HepG2 (cell line): ENCODE results near the gene ARPC5. TPM values are rescaled to one million over a fixed set of nuclear protein-coding genes. Genes with fewer than 3 reads are reported as not detected.

Source experiments
- AGO2 ChIP-seq: fragments of 200-400 bp; formaldehyde crosslinking; optimal IDR thresholded peaks from 2 replicates; pipeline ENCODE3; 2017; ENCODE audit warnings: mild to moderate bottlenecking, low read depth, low read length, moderate library complexity
- ATF5 ChIP-seq: sonication (generic); formaldehyde crosslinking; IDR thresholded peaks from 2 replicates; pipeline ENCODE4 v1.4.0; 2020; ENCODE audit warnings: mild to moderate bottlenecking, low read depth, missing genetic modification reagents
- DMAP1 ChIP-seq: IDR thresholded peaks from 2 replicates; pipeline ENCODE4 v1.6.1; 2016
- FOXA3 ChIP-seq: IDR thresholded peaks from 2 replicates; pipeline ENCODE4 v1.6.1; 2016; ENCODE audit warnings: missing genetic modification reagents, missing compliant biosample characterization
- GTF3A ChIP-seq: sonication (generic); formaldehyde crosslinking; conservative IDR thresholded peaks from 2 replicates; pipeline ENCODE4 v1.4.0; 2020; ENCODE audit warnings: mild to moderate bottlenecking, missing genetic modification reagents
- HMG20B ChIP-seq: conservative IDR thresholded peaks from 2 replicates; pipeline ENCODE4 v1.6.1; 2016; ENCODE audit warnings: missing genetic modification reagents, missing compliant biosample characterization
- HNRNPLL ChIP-seq: fragments of 200-400 bp; formaldehyde crosslinking; IDR thresholded peaks from 2 replicates; pipeline ENCODE4 v1.6.1; 2017; ENCODE audit warnings: mild to moderate bottlenecking, low read depth, low read length; ENCODE audit not compliant: poor library complexity, severe bottlenecking
- KLF16 ChIP-seq, 2 experiments: sonication (generic) in 1 of 2; formaldehyde crosslinking in 1 of 2; IDR thresholded peaks; 2 replicates each; pipeline versions ENCODE4 v1.6.1 to v1.8.0; 2016 to 2023; ENCODE audit warnings: missing genetic modification reagents in 2 of 2, missing compliant biosample characterization in 1 of 2
- MEF2D ChIP-seq: sonication (generic); formaldehyde crosslinking; IDR thresholded peaks from 2 replicates; pipeline ENCODE4 v1.5.1; 2020; ENCODE audit warnings: mild to moderate bottlenecking, missing genetic modification reagents
- NFKB2 ChIP-seq: sonication (generic); formaldehyde crosslinking; IDR thresholded peaks from 2 replicates; pipeline ENCODE4 v1.4.0; 2020; ENCODE audit warnings: missing genetic modification reagents, borderline replicate concordance
- PHF8 ChIP-seq: sonication (generic); formaldehyde crosslinking; IDR thresholded peaks from 2 replicates; pipeline ENCODE4 v1.5.0; 2020; ENCODE audit warnings: missing genetic modification reagents
- PRMT3 ChIP-seq: sonication (generic); formaldehyde crosslinking; IDR thresholded peaks from 2 replicates; pipeline ENCODE4 v1.8.1; 2022; ENCODE audit warnings: low read depth, mild to moderate bottlenecking, moderate library complexity, missing genetic modification reagents, borderline replicate concordance
- RCOR2 ChIP-seq: IDR thresholded peaks from 2 replicates; pipeline ENCODE4 v1.6.1; 2016; ENCODE audit warnings: missing biosample characterization, missing genetic modification reagents
- REST ChIP-seq, 2 experiments: IDR thresholded peaks; 2 replicates each; pipeline ENCODE4 v1.6.1; 2011 to 2012; ENCODE audit warnings: low read length in 2 of 2, borderline replicate concordance in 1 of 2, low read depth in 1 of 2, mild to moderate bottlenecking in 1 of 2, moderate library complexity in 1 of 2
- RXRA ChIP-seq: sonication (generic); formaldehyde crosslinking; IDR thresholded peaks from 2 replicates; pipeline ENCODE4 v1.5.1; 2020; ENCODE audit warnings: missing genetic modification reagents
- SMAD3 ChIP-seq: sonication (generic); formaldehyde crosslinking; IDR thresholded peaks from 2 replicates; pipeline ENCODE4 v1.4.0; 2020; ENCODE audit warnings: missing genetic modification reagents
- TEAD2 ChIP-seq: sonication (generic); formaldehyde crosslinking; IDR thresholded peaks from 2 replicates; pipeline ENCODE4 v1.9.0; 2021; ENCODE audit warnings: missing genetic modification reagents
- ZIK1 ChIP-seq: sonication (generic); formaldehyde crosslinking; IDR thresholded peaks from 2 replicates; pipeline ENCODE4 v1.5.0; 2020; ENCODE audit warnings: mild to moderate bottlenecking, low read depth, missing genetic modification reagents, borderline replicate concordance
- ZNF430 ChIP-seq: sonication (generic); formaldehyde crosslinking; IDR thresholded peaks from 2 replicates; pipeline ENCODE4 v1.9.0; 2021; ENCODE audit warnings: mild to moderate bottlenecking, missing genetic modification reagents
- ZNF441 ChIP-seq: sonication (generic); formaldehyde crosslinking; IDR thresholded peaks from 2 replicates; pipeline ENCODE4 v1.7.0; 2021; ENCODE audit warnings: missing genetic modification reagents, borderline replicate concordance
- ZNF7 ChIP-seq: IDR thresholded peaks from 2 replicates; pipeline ENCODE4 v1.6.1; 2016; ENCODE audit warnings: missing biosample characterization, missing genetic modification reagents
- ZNF768 ChIP-seq: sonication (generic); formaldehyde crosslinking; IDR thresholded peaks from 2 replicates; pipeline ENCODE4 v1.4.0; 2020; ENCODE audit warnings: missing genetic modification reagents
- ZNF780A ChIP-seq: sonication (generic); formaldehyde crosslinking; IDR thresholded peaks from 2 replicates; pipeline ENCODE4 v1.8.0; 2022; ENCODE audit warnings: mild to moderate bottlenecking, missing genetic modification reagents, moderate library complexity
- ZNF790 ChIP-seq: sonication (generic); formaldehyde crosslinking; IDR thresholded peaks from 2 replicates; pipeline ENCODE4 v1.8.0; 2022; ENCODE audit warnings: missing genetic modification reagents, mild to moderate bottlenecking, borderline replicate concordance
- ZNF841 ChIP-seq: sonication (generic); formaldehyde crosslinking; IDR thresholded peaks from 2 replicates; pipeline ENCODE4 v1.8.1; 2023; ENCODE audit warnings: missing genetic modification reagents, borderline replicate concordance
- polyA plus RNA-seq, 8 experiments: library from polyadenylated mRNA; depleted of rRNA in 3 of 8; stranded (reverse) in 7 of 8; unstranded in 1 of 8; fragments of >200 nt; fragmentation: Illumina TruSeq in 4 of 8; extraction: Trizol in 4 of 8; gene quantifications; 2 replicates each; pipeline versions ENCODE4 v1.2.1 to v1.2.3, GENCODE V29; 2011 to 2016; ENCODE audit warnings: low read depth in 4 of 8, missing spikeins in 1 of 8, mixed read lengths in 1 of 8; ENCODE audit not compliant: insufficient read depth in 1 of 8
- total RNA-seq, 5 experiments: library from RNA; depleted of rRNA; stranded (reverse); fragments of >200 nt; fragmentation: Illumina TruSeq; extraction: Trizol; gene quantifications; 2 replicates each; pipeline ENCODE4 v1.2.3, GENCODE V29; 2016; ENCODE audit warnings: low read depth in 1 of 5
- TF ChIP-seq, protein P1 (sequence below): sonication (generic); formaldehyde crosslinking; IDR thresholded peaks from 2 replicates; pipeline ENCODE4 v1.4.0; 2020; ENCODE audit warnings: mild to moderate bottlenecking, missing genetic modification reagents

Gene ARPC5
- total and polyA plus RNA-seq, 2 of the 13 experiments (the other 11 are each of a cell fraction or from before 2014, with no cell fraction given), result 48.4 to 106 TPM

- TF ChIP-seq AGO2 (peak; percentile 77), DMAP1 (CRISPR knock-in tag) (peak; percentile 32; the same call in 1 of the 2 replicates), PHF8 (no peak), GTF3A (no peak), MEF2D (no peak), NFKB2 (no peak), TEAD2 (CRISPR knock-in tag) (no peak), RCOR2 (CRISPR knock-in tag) (no peak), ZNF430 (CRISPR knock-in tag) (peak; percentile 56), ZIK1 (0 out of 2 replicates have a peak, but pooled peaks have one; percentile 25), ATF5 (no peak), ZNF790 (CRISPR knock-in tag) (no peak), ZNF441 (no peak), ZNF768 (CRISPR knock-in tag) (peak; percentile 34; the same call in 1 of the 2 replicates), SMAD3 (CRISPR knock-in tag) (no peak), FOXA3 (CRISPR knock-in tag) (no peak; the same call in 1 of the 2 replicates), KLF16 (CRISPR knock-in tag; IDR thresholded peaks at IDR 0.05) (no peak; a peak in 1 of 4 replicates), ZNF841 (CRISPR knock-in tag) (no peak), HNRNPLL (peak; percentile 18), PRMT3 (CRISPR knock-in tag) (no peak), ZNF780A (no peak), ZNF7 (no peak), RXRA (CRISPR knock-in tag) (no peak; the same call in 1 of the 2 replicates), HMG20B (CRISPR knock-in tag) (no peak), REST (IDR thresholded peaks at IDR 0.05; ENCODE audit: borderline replicate concordance in 1 of 2, low read depth in 1 of 2, low read length in 2 of 2) (no peak)
- TF ChIP-seq, protein P1, sequence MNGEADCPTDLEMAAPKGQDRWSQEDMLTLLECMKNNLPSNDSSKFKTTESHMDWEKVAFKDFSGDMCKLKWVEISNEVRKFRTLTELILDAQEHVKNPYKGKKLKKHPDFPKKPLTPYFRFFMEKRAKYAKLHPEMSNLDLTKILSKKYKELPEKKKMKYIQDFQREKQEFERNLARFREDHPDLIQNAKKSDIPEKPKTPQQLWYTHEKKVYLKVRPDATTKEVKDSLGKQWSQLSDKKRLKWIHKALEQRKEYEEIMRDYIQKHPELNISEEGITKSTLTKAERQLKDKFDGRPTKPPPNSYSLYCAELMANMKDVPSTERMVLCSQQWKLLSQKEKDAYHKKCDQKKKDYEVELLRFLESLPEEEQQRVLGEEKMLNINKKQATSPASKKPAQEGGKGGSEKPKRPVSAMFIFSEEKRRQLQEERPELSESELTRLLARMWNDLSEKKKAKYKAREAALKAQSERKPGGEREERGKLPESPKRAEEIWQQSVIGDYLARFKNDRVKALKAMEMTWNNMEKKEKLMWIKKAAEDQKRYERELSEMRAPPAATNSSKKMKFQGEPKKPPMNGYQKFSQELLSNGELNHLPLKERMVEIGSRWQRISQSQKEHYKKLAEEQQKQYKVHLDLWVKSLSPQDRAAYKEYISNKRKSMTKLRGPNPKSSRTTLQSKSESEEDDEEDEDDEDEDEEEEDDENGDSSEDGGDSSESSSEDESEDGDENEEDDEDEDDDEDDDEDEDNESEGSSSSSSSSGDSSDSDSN (CRISPR knock-in tag), result no peak
Measured at GRCh38 chr1:183635099-183635605, 431 bp downstream of the ARPC5 start (continued).
